ELR (cell line): Measurements from ENCODE around the gene TLL2.

Experiments used
- DNase-seq: peaks from one replicate; pipeline ENCODE4 v3.0.0-alpha.2; 2015; ENCODE audit warnings: low read depth

The TLL2 gene

GRCh38 chr10:96390460-96390864 lies 123.3 kb downstream of the TLL2 start:
- no peak for DNase-seq

GRCh38 chr10:96389785-96390184 lies 123.9 kb downstream of the TLL2 start:
- DNase-seq = no peak

- DNase-seq = no peak
Observed at GRCh38 chr10:96387601-96388000, 126.1 kb downstream of the TLL2 start.

- no peak for DNase-seq
Observed at GRCh38 chr10:96387161-96387560, 126.6 kb downstream of the TLL2 start.

GRCh38 chr10:96384506-96384905 lies 129.2 kb downstream of the TLL2 start:
- DNase-seq = no peak

GRCh38 chr10:96380821-96381220 lies 132.9 kb downstream of the TLL2 start:
- DNase-seq = peak; percentile 18

- no peak for DNase-seq
Observed at GRCh38 chr10:96379758-96380157, 134.0 kb downstream of the TLL2 start.

GRCh38 chr10:96378741-96379140 lies 135.0 kb downstream of the TLL2 start:
- no peak for DNase-seq

- peak; percentile 6 for DNase-seq
Observed at GRCh38 chr10:96377816-96378294, 135.9 kb downstream of the TLL2 start.

- no peak for DNase-seq
Observed at GRCh38 chr10:96376483-96376882, 137.2 kb downstream of the TLL2 start.

- peak; percentile 89 for DNase-seq
Observed at GRCh38 chr10:96374985-96375830, 138.5 kb downstream of the TLL2 start.

- peak; percentile 5 for DNase-seq
Observed at GRCh38 chr10:96374639-96374984, 139.1 kb downstream of the TLL2 start.

- DNase-seq = no peak
Observed at GRCh38 chr10:96374004-96374403, 139.7 kb downstream of the TLL2 start.

GRCh38 chr10:96371356-96371755 lies 142.4 kb downstream of the TLL2 start:
- DNase-seq = no peak

GRCh38 chr10:96370584-96371157 lies 143.1 kb downstream of the TLL2 start:
- peak; percentile 61 for DNase-seq

- no peak for DNase-seq
Observed at GRCh38 chr10:96369890-96370583, 143.7 kb downstream of the TLL2 start.

- no peak for DNase-seq
Observed at GRCh38 chr10:96368971-96369370, 144.8 kb downstream of the TLL2 start.

GRCh38 chr10:96367470-96367869 lies 146.3 kb downstream of the TLL2 start:
- DNase-seq = no peak

- DNase-seq = peak; percentile 55
Observed at GRCh38 chr10:96366508-96366907, 147.2 kb downstream of the TLL2 start.

GRCh38 chr10:96365571-96365970 lies 148.2 kb downstream of the TLL2 start:
- no peak for DNase-seq

GRCh38 chr10:96360766-96361165 lies 153.0 kb downstream of the TLL2 start:
- DNase-seq = no peak

GRCh38 chr10:96360331-96360730 lies 153.4 kb downstream of the TLL2 start:
- DNase-seq = no peak

- no peak for DNase-seq
Observed at GRCh38 chr10:96359616-96360015, 154.1 kb downstream of the TLL2 start.
